LNCAP (cell line): ENCODE data around the gene KRT40.

Experiments used
- CTCF ChIP-seq: fragments of 450-650 bp; IDR thresholded peaks from 2 replicates; pipeline ENCODE4 v1.5.1; 2017; ENCODE audit warnings: mild to moderate bottlenecking

KRT40 gene

GRCh38 chr17:40996829-40997228, 12.7 kb upstream of the KRT40 start:
- TF ChIP-seq CTCF, result no peak

- TF ChIP-seq CTCF, result no peak
These were observed 11.0 kb upstream of the KRT40 start for GRCh38 chr17:40995116-40995515.

- TF ChIP-seq CTCF, result no peak
These were observed 9.7 kb upstream of the KRT40 start, which contains the start of gene KRTAP3-3 for GRCh38 chr17:40993839-40994238. TSS of gene KRTAP3-3 (minus strand) at chr17:40994164. CDS start at chr17:40994097, 67 bp downstream.

- no peak for TF ChIP-seq CTCF
These were observed 9.0 kb upstream of the KRT40 start for GRCh38 chr17:40993084-40993483.

GRCh38 chr17:40992666-40993065, 8.5 kb upstream of the KRT40 start:
- no peak for TF ChIP-seq CTCF

- no peak for TF ChIP-seq CTCF
These were observed 2.8 kb upstream of the KRT40 start for GRCh38 chr17:40986920-40987319.

GRCh38 chr17:40981115-40981514, 3.0 kb downstream of the KRT40 start:
- TF ChIP-seq CTCF, result no peak

GRCh38 chr17:40980596-40980995, 3.5 kb downstream of the KRT40 start:
- TF ChIP-seq CTCF, result no peak
